Right hindlimb (tissue), 1 donor: Measurements from ENCODE around the gene MRPS34.
"Not testable (repeated sequence)": the region's sequence is repeated elsewhere in the genome, so short reads cannot be mapped to it uniquely, and the experiment has no call there.

Experiments
- DNase-seq: peaks from one replicate; pipeline ENCODE4 v3.0.0-alpha.2; 2018

The MRPS34 gene

DNA sequence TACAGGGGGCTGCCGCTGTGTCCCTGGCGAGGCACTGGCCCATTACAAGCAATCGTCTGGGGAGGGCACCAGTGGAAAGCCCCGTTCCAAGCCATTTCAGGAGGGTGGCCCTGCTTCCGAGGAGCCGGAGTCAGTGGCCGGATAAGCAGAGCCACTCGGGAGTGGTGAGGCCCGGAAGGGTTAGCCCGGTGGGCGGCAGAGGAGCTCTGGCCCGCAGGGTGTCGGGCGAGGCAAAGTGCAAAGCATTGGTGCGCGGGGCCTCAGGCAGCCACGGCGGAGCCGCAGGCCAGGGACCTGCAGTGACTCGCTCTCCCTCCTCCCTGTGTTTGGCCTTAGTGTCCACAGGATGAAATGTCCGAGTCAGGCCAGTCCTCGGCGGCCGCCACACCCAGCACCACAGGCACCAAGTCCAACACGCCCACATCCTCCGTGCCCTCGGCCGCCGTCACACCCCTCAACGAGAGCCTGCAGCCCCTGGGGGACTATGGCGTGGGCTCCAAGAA is 26.2 kb downstream of the MRPS34 start:
- no peak for DNase-seq

DNA sequence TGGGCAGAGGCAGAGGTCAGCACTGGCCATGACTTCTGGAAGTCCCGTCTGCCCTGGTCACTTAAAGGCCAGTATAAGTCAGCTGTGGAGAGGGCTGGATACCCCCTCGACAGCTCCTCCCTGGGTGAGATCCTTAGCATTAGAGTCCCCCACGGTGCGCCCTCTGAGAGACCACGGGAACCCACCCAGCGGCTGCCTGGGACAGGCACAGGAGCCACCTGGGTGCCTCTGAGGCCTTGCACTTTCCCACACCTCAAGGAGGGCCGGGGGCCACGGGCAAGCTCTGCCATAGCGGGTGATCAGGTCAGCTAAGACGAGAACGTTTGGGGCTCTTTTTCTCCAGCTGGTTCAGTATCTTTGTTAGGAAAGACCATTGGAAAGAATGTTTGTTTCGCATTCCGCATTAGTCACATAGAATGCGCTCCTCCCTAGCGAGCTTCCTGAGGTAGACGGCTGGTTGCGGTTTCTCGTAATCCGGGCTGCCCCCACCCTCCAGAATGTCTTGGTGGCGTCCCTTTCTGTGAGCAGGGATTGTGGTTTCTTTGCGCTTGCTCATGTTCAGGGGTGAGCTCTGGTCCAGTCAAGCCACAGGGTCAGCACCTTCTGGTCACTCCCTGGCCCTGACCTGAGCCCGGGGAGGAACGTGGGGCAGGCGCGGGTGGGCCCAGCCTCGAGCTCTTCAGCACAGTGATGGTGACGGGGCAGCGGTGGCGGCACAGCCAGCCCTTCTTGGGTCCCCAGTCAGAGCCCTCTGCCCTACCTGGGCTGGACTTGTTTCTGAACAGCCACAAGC is 26.8 kb downstream of the MRPS34 start:
- no peak for DNase-seq

DNA sequence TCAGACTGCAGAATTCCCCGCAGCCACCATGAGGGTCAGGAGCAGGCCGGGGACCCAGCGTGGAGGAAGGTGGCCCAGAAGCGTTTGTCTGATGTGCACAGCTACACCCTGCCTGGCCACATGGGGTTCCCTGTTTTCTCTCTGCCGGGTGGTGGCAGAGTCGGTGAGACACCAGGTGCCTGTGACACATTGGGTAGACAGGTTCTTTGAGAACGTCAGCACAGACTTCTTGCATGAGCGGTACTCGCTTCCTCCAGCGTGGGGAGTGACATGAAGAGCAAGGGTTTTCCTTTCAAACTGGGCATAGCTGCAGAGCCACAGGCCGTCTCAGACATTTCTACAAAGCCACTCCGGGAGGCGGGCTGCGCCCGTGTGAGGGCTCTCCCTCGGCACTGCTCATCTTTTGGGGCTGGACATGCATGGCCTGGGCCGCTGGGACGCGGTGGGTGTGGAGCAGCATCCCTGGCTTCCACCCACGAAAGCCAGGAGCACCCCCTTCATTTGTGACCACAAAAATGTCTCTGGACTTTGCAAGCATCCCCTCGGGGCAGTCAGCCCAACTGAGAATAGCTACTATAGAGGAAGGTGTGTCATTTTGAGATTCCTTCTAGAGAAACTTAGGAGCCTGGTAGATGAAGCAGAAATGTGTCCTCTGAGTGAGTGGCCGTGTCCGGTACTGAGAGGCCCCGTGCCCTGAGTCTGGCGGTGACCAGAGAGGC is 27.6 kb downstream of the MRPS34 start:
- DNase-seq, result no peak

DNA sequence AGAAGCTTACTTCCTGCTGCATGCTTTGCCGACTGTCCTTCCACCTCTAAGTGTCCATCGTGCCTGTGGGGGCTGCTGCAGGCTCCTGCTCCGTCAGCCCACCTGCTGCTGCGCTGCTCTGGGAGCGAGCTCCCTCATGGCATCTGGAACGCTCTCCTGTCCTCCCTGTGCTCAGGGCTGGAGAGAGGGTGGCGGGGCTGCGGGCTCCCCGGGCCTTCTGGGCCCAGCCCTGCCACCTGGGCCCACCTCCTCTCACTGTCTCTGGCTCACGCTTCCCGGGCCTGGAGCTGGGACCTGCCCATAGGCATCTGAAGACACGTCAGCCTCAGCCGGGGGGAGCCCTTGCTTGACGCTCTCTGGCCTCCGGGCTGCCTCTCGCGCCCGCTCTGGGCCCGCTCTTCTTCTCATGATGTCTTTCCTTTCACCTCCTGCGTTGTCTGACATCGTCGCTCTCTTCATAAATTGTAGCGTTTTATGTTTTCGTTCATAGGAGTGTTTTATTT is 28.5 kb downstream of the MRPS34 start:
- DNase-seq, result no peak

DNA sequence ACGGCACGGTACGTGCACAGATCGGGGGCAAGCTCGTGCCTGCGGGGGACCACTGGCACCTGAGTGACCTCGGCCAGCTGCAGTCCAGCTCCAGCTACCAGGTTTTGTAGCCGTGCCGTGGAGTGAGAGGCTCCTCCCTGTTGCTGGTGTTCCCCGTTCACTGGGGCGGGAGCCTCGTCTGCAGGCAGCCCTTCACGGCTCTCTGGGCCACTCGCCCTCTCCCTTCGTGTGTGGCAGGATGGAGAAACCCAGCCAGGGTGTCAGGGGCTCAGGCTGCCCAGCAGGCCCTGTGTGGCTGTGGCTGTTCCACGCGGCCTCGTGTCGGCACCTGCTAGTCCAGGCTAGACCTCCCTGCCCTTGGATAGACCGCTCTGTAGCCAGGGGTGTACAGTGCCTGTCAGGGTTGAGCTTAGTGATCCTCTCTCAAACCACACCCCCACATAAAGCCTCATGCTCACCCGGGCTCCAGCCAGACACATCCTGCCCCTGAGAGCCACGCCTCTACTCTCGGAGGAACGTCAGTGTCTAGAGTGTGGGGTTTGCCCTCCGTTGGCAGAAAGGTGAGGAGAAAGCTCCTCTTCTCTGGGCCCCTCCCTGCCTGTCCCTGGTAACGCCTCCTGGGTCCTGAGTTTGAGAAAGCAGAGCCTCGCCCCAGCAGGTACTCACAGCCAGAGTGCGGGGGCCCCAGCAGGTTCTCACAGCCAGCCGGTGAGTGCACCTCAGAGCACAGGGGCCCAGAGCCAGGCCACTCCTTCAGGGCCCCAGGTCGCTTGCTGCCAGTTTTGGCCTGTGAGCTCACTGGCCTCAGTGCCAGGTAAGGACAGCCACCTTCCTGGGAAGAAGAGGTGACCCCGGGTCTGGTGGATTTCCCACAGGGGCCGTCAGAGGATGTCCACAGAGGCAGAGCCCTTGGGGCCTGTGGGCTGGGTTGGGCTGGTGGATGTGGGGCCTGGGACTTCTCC is 29.3 kb downstream of the MRPS34 start:
- no peak for DNase-seq

DNA sequence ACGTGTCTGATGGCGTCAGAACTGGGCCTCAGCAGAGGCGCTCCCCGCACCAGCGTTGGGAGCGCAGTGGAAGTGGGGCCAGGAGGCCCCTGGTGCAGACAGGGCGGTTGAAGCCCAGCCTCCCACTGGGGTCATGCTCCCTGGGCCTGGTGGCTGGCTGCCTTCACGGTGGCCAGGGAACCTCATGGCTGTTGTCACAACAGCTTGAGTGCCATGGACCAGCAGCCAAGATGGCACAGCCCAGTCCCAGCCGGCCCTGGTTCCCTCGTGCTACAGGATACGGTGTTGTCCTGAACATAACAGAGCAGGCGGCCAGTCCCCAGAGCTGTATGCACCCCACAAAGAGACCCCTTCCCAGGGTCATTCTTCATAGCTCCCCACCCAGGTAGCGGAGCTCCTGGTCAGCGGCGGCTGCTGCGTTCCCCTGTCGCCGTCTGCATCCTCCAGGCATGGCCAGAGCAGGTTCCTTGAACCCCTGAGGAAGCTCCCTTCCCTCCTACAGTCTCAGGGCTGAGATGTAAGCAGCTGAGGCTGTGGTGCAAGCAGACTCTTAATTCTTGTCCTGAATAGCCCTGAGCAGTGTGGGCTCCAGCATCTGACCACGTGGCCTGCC is 31.3 kb downstream of the MRPS34 start:
- no peak for DNase-seq

DNA sequence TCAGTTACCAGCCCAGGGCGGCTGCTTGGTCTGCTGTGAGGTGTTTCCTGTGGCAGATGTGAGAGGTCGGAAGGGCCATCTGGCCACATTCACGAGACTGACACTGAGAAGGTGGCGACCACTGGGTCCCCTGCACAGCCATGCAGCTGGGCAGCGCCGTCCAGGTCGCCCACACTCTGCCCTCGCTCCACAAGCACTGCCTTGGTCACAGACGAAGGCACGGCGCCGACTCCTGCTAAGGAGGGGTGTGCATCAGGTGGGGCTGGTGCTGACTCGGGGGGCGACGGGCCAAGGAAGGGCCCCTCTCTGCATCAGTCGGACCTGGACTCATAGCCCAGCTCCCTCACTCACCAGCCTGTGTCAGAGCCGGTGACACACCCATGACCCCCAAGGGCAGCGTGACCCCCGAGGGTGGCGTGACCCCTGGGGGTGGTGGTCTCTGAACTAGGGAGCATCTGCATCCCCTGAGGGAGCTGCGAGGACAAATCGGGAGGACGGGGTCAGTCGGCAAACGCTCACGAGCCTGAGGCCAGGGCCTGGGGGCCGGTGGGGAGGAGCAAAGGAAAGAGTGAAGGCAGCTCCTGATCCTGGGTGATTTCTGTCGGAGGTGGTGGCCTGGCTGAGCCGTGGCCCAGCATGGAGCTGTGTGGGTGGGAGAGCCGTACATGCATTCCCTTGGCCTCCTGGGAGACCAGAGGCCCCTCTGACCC is 32.0 kb downstream of the MRPS34 start:
- DNase-seq, result no peak

DNA sequence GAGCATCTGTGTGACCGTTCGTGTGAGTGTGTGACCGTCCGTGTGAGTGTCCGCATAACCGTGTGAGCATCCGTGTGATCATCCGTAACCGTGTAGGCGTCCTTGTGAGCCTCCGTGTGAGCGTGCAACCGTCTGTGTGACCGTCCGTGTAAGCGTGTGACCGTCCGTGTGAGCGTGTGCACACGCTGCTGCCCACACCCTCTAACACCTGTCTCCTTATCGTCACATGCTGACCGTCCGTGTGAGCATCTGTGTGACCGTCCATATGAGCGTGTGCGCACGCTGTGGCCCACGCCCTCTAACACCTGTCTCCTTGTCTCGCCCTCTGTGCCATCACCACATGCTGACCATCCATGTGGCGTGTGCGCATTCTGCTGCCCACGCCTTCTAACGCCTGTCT is 32.7 kb downstream of the MRPS34 start:
- no peak for DNase-seq

DNA sequence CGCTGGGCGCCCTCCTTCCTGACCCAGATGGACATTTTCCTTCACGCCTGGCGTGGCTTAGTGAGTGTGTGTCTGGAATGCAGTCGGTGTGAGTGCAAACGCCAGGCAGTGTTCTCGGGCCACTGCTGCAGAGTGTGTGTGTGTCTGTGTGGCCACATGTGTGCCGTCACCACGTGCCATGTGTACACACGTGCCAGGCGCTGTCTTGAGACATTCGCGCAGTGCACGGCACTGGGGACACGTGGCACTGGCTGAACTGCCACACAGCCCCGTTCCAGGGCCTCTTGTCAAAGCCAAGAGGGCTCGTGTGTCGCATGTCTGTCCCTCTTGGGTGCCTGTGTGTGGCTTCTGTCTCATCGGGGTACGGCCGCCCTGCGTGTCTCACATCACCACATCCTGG is 38.1 kb downstream of the MRPS34 start:
- no peak for DNase-seq

DNA sequence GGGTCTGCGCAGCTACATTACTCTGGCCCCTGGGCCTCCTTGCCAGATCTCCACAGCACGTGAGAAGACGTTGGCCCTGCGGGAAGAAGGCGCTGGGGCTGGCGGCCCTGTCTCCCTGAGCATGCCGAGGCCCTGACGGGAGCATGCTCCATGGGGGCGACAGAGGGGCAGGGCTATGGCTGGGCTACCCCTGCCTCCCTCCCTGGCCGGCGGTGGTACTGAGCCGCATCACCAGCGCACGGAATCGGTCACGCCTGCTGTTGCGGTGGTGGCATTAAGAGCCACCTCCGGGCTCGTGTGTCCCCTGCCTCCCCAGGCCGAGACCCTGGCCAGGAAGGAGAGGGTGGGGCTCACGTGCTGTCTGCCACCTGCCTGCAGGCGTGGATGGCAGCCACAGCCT is 38.8 kb downstream of the MRPS34 start:
- no peak for DNase-seq

DNA sequence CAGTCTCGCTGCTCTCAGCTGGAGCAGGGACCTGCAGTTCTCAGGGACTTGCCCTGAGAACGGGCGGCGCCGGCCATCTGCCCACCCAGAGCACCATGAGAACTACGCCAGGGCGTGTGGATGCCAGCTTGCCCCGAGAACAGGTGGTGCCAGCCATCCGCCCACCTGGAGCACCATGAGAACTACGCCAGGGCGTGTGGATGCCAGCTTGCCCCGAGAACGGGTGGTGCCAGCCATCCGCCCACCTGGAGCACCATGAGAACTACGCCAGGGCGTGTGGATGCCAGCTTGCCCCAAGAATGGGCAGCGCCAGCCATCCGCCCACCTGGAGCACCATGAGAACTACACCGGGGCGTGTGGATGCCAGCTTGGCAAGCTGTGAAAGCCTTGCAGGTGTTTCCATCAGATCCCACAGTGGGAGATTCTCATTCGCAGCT is 40.4 kb downstream of the MRPS34 start:
- DNase-seq, result not testable (repeated sequence)

DNA sequence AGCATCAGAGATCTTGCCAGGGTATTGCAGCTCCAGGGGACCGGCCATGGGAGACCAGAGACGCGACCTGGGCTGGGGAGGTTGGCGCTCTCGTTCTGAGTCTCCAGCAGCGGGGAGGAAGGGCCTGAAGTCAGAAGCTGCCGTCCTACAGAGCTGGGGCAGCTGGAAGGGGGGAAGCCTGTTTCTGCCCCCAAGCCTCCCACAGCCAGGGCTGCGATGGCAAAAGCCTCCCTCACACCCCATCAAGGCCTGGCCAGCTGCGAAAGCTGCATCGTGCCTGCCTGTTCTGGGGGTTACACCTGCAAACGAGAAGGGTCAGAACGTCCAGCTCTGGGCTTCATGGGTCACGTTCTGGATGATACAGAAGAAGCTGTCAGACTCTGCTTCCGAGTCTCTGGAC is 40.9 kb downstream of the MRPS34 start:
- no peak for DNase-seq

DNA sequence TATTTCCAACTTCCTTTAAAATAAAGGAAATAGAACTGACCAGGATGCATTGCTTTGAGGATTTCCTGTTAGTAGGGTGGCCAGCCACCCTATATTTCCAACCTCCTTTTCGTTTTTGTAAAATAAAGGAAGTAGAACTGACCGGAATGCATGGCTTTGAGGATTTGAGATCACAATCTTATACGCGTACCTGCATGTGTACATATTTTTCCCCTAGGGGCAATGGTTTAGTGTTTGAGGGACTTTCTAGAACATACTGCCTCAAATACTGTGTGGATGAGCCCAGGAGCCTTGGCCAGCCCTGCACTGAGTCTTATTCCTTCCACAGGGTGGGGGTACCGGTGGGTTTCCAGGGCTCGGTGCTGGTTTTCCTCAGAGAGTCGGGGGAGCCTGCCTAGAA is 41.3 kb downstream of the MRPS34 start:
- DNase-seq, result no peak

DNA sequence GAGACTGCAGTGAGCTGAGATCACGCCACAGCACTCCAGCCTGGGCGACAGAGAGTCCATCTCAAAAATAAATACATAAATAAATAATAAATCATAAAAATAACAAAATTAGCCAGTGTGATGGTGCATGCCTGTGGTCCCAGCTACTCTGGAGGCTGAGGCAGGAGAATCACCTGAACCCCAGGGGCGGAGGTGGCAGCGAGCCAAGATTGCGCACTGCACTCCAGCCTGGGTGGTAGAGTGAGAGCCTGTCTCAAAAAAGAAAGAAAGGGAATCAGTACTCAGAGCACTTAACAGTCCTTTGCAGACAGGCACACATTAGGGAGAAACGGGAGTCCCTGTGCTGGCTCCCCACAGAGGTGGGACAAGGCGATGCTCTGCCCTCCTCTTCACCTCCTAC is 41.9 kb downstream of the MRPS34 start:
- no peak for DNase-seq

DNA sequence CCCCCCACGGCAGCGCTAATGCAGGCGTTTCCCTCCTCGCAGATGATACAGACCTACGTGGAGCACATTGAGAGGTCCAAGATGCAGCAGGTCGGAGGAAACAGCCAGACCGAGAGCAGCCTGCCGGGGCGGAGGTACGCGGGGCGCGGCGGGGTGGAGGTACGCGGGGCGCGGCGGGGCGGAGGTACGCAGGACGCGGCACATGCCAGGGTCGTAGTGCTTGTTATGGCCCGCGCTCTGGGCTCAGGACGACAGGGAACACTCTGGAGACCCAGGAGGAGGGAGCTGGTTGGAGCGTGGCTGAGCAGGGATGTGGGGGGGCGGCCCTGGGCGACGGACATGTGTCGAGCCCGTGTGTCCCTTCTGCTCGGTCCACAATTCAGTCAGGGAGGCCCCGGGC is 43.5 kb downstream of the MRPS34 start:
- DNase-seq, result no peak

DNA sequence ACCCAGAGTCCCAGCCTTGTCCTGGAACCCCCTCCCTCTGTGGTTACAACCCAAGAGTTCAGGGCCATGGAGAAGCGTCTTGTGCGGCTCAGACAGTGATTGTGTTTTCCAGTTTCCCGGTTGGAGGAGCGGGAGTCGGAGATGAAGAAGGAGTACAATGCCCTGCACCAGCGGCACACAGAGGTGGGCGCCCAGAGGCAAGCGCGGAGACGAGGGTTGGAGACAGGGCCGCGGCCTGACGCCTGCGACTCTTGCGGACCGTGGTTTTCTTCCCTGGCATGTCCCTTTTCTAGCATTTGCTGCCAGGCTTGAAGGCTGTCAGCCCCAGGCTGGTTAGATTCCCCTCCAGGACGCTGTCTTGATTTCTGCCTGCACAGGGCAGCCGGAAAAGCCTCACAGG is 43.9 kb downstream of the MRPS34 start:
- DNase-seq, result no peak

DNA sequence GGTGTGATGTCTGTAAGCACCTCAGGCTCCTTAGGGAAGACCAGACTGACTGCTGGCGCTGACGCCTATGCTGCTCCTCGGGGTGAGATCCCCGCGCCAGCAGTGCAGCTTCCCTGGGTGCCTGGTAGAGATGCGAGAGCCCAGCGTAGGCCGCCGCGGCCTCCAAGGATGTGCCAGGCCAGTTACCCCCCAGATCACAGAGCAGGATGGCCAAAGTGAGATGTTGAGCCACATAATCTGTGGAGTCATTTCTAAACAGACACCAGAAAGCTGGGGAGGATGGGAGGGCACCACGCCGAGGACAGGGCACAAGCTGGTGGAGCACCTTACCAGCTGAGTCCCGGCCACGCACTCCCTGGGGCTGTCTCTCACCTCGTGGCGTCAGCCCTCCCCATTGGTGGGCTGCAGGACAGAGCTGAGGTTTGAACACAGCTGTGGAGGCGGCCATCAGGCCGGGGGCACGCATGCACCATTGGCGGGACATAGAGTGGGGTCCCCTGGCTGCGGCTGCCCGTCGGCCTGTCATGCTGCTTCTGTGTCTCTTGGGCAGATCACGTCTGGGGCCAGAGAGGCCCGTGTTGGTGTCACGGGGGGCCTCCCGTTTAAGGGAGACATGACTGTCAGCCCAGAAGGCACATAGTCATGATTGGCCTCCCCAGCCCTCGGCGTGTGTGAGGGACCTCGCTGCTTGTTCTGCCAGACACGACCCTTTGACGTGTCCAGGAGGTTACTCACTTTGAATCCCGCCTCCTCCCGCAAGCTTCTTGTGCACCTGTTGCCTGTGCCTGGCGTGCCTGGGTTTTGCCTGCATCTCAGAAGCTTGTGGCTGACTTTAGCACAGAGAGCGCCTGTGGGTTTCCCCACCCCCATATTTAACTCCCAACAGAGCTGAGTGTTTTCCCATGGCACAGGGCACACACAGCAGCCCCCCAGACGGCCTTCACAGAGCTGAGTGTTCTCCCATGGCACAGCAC is 45.0 kb downstream of the MRPS34 start:
- DNase-seq, result no peak

DNA sequence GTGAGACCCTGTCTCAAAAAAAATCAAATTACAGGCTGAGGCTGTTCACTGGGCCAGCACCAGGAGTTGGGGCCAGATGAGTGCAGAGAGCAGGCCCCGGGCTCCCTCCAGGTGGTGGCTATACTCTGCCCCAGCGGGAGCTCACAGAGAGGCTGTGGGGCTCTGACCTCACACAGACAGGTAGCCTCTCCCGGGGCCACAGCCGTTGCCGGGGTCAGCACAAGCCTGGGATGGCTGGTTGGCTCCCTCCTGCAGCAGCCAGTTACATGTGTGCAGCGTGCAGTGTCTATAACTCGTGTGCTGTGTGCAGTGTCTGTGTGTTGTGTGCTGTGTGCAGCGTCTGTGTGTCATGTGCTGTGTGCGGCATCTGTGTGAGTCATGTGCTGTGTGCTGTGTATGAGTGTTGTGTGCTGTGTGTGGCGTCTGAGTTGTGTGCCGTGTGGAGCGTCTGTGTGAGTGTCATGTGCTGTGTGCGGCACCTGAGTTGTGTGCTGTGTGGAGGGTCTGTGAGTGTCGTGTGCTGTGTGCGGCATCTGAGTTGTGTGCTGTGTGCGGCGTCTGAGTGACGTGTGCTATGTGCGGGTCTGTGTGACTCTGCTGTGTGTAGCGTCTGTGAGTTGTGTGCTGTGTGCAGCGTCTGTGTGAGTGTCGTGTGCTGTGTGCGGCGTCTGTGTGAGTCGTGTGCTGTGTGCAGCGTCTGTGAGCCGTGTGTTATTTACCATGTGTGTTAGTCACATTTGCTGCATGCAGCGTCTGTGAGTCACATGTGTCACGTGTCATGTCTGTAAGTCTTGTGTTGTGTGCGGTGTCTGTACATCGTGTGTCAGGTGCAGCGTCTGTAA is 46.1 kb downstream of the MRPS34 start:
- DNase-seq, result no peak

DNA sequence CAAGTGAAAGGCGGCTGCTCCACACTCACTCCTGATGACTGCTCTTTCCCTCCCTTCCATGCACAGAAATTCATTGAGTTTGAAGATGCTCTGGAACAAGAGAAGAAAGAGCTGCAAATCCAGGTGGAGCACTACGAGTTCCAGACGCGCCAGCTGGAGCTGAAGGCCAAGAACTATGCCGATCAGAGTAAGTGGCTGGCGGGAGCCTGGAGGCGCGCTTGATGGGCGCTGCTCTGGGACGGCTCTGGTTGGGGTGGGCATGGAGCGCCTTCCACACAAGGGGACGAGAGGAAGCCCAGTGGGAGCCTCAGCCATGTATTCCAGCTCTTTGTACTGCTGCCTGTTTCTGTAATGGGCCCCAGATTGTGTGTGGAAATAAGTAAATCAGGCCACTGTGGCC is 48.4 kb downstream of the MRPS34 start:
- no peak for DNase-seq
